Measurements from ENCODE around the gene PEPD.

Gene PEPD

GRCh38 chr19:33405553-33406461, 115.8 kb downstream of the PEPD start:
- DNase-seq (ENCODE audit: low read depth), result no peak

DNA sequence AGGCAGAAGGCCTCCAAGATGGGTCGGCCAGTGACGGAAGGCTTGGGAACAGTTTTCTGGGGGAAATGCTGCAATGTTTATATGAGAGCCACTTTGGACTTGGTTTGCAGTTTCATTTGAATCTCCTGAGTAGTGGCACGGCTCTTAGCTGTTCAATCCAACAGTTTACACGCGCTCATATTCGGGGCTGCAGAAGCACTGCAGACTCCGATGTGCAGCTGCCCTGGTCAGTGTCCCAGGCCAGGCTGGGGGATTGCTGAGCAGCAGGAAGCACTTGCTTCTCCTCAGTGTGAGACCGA, 116.4 kb downstream of the PEPD start:
- DNase-seq (ENCODE audit: low read depth), result no peak

- DNase-seq (ENCODE audit: low read depth), result no peak
Measured at GRCh38 chr19:33404506-33405253, 116.9 kb downstream of the PEPD start.

DNA sequence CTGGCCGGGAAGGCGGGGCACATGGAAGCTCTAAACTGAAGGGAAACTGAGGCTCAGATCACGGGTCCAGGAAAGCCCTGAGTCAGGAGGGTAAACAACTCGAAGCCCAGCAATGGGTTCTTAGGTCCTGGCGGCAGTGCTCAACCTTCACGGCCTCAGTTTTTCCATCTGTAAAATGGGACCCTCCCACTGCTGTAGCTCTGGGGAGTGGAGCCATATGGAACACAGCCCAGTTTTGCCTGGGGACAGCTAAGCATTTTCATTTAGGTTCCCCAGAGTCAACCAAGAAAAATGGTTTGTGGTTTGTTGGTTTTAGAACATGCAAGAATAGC, 117.7 kb downstream of the PEPD start:
- DNase-seq (ENCODE audit: low read depth), result no peak

DNA sequence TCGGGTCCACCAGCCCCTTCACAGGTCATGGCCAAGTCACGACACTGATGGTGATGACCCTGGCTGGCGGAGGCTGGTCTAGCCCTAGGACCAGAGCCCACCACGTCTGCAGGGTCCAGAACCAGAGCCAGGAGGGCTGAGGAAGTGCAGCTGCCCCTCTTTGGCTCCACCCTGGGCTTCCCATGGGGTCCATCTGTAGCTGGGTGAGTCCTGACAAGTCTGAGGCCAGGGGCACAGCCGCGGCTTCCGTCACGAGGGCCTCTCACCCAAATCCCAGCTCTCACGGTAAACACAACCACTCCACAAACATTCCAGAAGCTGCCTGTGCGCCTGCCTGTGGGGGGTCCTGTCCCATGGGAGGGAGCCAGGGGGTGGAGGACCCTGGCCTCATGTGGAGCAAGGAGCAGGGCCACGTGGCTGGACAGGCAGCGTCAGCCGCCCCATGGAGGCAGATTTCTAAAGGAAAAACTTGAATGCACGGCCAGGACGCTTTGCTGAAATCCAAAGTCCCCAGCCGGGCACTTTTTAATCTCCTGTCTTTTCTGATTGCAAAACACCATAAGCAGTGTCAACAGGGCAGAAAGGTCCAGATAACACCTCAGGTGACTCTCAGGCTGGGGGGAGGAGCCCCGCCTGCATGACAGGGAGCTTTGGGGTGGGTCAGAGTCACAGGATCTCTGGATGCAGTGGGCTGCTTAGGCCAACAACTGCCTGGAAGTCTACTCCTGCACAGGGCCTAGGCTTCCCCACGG, 118.2 kb downstream of the PEPD start:
- no peak for DNase-seq (ENCODE audit: low read depth)

DNA sequence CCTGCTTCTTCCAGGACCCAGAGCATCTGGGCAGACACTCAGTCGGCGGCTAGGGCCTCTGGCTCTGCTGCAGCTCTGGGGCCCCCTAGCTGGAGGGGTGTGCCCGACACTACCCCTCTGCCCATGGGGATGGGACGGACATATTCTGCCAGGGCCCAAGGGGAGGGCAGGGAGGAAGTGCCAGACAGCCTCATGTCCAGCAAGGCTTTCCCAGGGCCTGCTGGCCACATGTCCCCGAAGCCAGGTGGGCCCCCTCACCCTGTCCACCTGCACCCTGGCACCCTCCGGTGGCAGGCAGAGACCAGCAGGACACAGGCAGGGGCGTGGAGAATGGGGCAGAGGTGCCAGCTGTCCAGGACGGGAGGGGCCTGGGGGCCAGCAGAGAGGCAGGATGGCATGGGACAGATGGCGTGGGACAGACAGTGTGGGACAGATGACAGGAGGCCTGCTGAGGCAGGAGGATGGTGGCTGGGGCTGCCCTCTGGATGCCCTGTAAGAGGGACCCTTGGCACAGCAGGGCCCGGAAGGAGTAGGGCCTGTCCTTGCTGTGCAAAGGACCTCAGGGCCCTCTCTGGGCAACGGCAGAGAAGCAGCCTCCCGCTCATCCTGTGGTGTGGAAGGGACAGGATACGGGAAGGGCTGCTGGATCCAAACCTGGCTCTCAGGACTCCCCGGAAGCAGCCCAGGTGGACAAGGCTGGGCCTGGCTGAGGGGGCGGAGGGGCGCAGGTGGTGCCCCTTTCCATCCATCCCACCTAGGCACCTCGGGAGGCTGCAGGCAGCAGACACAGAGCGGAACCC, 119.0 kb downstream of the PEPD start:
- no peak for DNase-seq (ENCODE audit: low read depth)

DNA sequence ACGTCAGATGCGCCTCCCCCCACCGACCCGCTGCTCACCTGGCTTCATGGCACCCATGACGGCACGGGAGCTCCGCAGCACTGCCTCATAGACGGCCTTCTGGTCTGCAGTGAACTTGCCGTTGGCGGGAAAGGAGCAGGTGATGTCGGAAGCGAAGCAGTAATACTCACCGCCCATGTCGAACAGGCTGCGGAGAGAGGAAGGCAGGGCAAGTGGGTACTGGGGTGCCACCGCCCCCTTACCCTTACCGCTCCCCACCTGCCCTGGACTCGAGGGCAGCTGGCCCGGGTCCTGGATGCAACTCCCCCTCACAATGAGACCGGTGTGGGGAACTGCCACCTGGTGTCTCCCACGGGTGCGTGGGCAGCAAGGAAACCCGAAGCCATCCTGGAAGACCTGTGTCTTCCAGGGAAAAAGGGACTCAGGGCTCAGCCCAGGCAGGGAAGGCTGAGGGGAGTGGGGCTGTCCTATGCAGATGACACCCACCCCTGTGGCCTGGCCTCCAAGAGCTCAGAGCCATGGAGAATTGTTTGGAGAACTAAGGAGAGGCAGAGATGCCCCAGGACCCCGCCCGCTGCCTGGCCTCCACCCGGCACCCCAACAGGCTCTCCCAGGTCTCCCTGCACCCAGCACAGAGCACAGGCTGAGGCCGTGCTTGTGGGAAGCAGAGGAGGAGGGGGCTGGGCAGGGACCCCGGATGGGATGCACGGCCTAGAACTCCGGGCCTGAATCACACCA, 119.7 kb downstream of the PEPD start:
- no peak for DNase-seq (ENCODE audit: low read depth)

- DNase-seq (ENCODE audit: low read depth), result no peak
Measured at GRCh38 chr19:33400856-33401682, 120.5 kb downstream of the PEPD start.

DNA sequence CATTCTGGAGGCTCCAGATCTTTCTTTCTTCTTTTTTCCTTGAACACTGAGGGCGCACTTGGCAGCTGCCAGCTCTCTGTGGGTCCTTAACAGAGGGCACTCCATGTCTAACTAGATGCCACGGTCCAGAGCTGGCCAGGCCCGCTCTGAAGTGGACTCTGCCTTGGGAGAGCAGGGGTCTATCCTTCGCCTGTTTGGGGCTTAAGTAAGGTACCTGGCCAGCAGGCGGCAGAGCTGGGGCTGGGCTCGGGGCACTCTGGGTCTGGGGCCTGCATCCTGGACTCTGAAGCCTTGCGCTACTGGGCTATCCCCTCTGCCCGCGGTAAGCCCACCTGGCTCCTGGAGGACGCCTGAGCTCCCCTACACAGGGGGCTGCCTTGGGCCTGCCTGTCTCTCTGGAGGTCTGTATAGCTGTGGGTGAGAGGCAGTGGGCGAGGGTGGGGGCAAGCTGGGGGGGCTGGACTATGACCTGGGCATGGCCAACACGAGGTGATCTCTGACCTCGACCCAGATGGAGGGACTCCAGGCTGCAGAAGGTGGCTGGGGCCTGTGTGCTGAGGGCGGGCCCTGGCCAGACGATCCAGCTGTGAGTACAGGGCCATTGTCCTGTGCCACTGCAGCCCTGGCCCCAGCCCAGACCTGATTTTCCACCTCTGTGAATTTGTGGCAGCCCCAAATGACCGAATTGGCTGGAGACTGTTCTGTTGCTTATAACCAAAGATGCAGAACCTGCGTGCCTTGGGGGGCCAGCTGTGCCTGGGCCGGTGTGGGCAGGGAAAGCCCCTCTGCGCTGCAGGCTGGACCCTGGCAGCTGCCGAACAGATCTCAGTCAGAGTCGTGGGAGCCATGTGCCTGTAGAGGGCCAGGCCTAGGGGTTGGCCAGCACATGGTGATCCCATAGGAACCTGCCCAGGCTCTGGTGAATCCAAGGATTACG, 121.6 kb downstream of the PEPD start:
- DNase-seq (ENCODE audit: low read depth), result no peak

GRCh38 chr19:33399081-33399744, 122.4 kb downstream of the PEPD start:
- no peak for DNase-seq (ENCODE audit: low read depth)

DNA sequence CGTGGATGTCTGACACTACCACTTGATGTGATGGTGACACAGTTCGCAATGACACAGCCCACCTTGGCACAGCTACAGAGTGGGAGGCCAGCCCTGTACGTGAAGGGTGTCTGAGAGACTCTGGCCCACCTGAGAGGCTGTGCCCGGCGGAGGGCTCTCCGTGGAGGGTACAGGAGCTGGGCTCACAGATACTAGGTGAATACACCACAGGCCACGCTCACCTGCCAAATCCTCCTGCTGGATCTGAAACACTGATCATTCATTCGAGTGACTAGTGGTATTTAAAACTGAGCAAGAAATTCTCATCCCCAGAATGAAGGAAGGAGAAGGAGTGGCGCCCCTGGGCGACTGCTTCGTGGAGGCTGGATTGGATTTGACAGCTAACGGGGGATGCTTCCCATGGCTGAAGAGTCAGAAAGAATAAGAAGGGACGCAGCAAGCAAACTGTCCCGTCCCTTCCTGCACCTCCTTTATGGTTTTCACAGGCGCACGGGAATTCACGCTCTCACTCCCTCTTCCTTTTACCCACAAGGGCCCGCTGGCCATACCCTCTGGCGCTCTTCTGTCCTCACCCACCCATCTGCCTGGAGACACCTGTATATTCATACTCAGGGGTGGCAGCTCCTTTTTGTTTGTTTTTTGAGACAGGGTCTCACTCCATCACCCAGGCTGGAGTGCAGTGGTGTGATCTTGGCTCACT, 123.1 kb downstream of the PEPD start:
- DNase-seq (ENCODE audit: low read depth), result no peak

- DNase-seq (ENCODE audit: low read depth), result no peak
Measured at GRCh38 chr19:33397536-33398360, 123.8 kb downstream of the PEPD start.

DNA sequence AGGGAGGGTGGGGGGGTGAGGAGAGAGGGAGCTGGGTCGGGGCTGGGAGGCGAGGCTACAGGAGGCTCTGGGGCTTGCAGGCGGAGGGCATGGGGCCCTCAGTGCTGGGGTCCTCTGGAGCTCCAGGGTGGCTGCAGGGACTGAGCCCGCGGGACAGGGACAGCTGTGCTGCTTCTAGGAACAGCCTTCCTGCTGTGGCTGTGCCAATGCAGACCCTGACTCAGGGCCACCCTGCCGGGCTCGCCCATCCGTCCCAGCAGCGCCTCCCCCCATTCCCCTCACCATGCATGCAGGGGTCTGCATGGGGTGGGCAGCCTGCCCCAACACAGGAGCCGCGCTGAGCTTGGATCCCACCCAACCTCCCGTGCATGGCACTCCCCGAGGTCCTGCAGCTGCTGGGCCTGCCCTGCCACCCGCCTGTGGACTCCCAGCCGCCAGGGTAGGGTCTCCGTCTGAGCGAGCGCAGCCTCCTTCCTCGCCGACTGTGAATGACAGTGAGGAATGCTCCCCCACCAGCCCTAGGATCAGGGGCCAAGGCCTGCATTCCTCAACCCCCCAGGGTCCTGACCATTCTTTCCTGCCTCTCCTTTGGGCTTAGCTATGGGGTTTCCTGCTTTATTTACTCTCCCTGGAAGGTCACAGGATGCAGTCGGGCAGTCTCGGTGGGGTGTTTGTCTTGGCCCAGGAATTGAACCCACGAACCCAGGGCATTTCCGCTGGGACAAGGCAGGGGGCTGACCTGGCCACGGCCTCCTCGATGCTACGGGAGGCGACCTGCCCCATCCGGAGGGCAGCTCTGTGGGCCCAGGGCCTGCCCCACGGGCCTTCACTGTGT, 124.7 kb downstream of the PEPD start:
- no peak for DNase-seq (ENCODE audit: low read depth)

GRCh38 chr19:33395561-33396550, 125.7 kb downstream of the PEPD start:
- DNase-seq (ENCODE audit: low read depth), result no peak
